ENCODE data around the gene ABCC5.
"Not testable (repeated sequence)": the region's sequence is repeated elsewhere in the genome, so short reads cannot be mapped to it uniquely, and the experiment has no call there.

Gene ABCC5

DNA sequence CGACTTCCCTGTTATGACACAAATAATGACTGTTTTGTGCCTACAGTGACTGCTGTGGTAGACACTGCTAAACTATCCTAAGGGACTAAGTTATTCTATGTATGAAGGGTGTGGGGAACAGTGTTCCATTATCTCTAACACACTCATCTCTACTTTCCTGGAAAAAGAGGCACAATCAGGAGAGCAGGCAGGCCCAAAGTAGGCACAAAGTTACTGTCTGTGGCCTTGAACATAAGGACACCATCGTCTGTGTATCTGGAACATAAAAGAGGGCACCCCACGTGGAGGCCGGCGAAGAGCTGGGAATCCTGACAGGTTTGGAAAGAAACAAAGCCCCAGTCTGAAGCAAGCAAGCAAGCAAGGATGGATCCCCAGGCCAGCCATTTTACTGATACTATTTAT, 1.5 kb downstream of the ABCC5 start:
- no peak for DNase-seq (ENCODE audit: low spot score)

DNA sequence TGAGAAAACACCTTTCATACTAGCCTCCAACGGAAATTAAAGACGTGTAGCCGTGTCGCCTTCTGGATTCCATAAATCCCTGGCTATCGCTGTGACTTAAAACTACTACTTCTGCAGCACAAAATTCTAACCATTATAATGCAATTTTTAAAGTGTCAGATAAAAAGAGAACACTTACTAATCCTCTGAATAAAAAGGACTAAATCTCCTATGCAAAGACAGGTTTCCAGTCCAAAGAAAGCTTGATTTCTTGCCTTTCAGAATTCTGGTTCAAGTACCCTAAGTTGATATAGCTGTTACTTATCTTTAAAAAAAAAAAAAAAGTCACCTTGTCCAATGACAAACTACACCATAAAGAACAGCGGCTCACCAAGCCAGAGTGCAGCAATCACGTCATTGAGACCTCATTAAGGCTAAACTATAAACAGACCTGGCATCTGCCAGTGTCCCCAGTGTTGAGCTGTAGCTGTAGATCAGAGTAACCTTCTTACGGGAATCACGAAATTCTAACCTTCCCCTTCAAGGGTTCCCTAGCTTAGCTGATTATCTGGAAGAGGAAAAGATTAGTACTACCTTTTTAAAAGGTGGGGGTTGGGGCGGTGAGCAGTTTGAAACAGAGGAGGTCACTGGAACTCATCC, 2.2 kb downstream of the ABCC5 start:
- DNase-seq (ENCODE audit: low spot score) = no peak

DNA sequence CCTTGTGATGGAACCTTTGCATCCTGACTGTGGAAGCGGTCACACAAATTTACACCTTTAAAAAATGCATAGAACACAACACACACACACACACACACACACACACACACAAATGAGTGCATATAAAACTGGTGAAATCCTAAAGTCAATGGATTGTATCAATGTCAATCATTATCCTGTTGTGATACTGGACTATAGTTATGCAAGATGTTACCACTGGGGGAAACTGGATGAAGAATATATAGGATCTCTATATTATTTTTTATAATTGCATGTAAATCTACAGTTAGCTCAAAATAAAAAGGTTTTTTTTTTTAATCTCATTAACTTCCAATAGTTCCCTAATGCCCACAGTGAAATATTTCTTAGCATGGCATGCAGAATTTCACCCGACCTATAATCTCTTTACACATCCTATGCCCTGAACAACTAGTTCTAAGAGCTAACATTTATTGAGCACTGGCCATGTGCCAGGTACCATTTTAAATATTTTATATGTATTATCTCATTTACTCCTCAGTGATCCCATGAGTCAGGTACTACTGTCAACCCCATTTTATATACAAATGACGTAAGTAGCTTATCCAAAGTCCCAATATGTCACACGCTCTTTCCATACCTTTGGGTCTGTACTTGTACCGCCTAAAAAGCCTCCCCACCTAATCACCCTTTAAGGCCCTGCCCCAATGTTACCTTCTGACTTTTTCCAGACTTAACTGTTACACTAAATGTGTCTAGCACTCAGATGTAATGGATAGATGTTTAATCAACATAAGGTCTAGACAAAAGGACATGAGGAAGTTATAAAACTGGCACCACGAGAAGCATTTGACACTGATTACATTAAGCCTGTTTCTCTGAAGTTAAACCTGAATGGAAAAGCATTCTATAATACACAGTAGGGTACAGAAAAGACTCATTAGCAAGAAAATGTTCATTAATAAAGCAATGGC, 5.5 kb downstream of the ABCC5 start:
- DNase-seq (ENCODE audit: low spot score) = no peak

DNA sequence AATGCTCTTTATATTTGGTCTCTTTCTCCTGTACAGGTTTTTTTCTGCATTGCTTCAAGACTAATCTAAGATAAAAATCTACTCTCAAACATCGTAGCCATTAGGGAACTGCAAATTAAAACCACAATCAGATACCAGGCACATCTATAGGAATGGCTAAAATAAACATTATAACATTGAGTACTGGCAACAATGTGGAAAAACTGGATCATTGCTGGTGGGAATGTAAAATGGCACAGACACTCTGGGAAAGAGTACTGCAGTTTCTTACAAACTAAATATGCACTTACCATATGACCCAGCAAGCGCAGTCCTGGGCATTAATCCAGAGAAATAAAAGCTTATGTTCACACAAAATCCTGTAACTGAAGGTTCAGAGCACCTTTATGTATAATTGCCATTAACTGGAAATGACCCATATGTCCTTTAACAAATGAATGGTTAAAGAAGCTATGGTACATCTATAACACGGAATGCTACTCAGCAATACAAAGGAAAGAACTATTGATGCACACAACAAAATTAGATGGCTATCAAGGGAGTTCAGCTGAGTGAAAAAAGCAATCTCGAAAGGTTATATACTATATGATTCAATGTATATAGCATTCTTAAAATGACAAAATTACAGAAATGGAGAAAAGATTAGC, 6.3 kb downstream of the ABCC5 start:
- DNase-seq (ENCODE audit: low spot score) = no peak

DNA sequence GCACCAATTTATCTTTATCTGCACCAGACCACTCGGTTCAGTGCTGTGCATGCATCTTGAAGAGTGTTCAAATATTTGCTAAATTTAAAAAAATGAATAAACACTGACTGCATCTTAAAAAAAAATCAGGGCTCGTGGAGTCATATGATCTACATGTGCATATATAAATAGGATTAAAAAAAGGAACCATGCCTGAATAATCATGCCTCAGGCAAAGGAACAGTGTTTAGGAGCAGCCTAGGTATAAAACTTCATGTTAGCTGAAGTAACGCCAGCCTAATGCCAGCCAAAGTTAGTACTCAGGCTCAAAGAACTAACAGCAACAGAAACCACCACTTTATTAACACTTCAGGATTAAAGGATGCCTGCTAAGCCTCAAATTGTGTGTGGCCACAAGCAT, 9.5 kb downstream of the ABCC5 start:
- no peak for DNase-seq (ENCODE audit: low spot score)

DNA sequence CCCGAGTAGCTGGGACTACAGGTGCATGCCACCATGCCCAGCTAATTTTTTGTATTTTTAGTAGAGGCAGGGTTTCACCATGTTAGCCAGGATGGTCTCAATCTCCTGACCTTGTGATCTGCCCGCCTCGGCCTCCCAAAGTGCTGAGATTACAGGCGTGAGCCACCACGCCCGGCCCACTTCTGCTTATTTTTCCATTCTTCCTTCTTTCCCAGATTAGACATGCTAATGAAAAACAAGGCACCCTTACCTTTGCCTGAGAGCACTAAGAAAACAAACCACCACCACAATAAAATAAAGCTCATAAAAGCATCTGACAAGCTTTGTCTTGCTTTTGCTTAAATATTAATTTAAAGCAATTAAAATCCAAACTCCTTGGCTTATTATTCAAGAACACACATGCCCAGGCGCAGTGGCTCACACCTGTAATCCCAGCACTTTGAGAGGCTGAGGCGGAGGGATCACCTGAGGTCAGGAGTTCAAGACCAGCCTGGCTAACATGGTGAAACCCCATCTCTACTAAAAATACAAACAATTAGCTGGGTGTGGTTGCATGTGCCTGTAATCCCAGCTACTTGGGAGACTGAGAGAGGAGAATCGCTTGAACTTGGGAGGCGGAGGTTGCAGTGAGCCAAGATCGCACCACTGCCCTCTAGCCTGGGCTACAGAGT, 10.4 kb downstream of the ABCC5 start:
- not testable (repeated sequence) for DNase-seq (ENCODE audit: low spot score)

DNA sequence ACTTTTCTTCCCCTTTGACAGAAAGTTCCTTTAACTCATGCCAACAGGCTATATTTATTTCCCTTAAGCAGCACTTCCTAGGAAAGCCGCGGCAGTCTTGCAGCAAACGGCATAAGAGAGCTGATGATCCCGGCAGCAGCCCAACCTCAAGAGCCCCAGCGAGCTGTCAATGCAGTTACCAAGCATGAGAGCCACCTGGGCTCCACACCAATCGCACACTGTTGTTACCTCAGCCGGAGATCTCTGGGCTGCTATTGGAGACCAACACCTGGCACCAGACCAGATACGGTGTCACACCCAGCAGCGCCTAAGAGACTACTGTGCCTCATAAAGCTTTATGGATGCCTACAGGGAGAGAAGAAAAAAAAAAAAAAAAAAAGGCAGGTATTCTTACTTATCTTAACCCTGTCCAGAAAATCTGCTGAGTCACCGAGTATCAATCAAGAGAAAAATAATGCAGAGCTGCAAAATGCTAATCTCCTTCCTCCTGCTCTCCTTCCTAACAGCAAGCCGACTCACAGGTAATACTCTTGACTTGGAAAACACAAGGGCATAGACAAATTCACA, 11.7 kb downstream of the ABCC5 start:
- no peak for DNase-seq (ENCODE audit: low spot score)

DNA sequence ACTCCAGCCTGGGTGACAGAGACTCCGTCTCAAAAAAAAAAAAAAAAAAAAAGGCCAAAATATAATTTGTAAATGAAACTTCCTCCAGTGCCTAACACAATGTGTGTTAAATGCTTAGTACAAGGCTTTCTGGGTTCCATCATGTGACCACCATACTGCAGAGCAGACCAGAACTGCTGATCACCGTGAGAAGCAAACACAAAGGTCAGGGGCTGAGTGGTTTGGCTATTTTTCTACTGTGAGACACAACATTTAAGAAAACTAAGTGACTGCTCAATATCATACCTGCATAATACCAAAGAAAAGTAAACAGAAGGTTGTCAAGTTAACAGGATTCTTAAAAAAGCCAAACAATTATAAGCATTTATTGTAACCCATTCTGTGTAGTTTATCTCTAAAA, 13.2 kb downstream of the ABCC5 start:
- no peak for DNase-seq (ENCODE audit: low spot score)

DNA sequence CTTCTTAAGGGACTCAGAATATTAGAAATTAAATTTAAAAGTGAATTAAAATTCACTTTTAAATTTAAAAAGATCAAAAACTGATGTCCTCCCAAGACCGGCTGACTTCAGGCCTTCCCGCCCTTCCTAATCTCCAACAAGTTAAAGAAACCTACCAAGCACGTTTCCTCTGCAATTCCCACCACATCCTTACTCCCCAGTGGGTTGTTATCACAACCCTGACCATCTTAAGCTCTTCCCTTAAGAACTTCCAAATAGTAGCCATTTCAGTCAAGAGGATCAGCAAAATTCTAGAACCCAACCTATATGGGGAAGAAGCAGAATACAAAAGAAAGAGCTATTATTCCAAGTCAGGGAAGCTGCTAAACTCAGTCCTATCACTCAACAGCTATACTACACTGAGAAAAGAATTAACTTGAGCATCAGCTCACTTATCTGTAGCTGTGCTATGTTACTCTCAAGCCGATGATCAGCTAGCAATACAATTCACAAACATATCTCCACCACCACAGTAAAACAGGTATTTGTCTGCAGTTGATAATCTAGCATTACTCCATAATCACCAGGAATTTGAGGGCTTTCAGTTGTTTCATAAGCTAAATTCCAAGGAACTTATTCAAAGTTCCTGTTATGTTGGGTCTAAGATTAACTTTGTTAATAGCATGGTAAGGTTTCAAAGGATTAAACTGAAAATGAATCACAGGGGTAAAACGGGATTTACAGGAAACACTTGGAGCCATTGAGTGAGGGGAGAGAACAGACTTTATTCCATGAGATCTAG, 14.3 kb downstream of the ABCC5 start:
- DNase-seq (ENCODE audit: low spot score) = no peak

DNA sequence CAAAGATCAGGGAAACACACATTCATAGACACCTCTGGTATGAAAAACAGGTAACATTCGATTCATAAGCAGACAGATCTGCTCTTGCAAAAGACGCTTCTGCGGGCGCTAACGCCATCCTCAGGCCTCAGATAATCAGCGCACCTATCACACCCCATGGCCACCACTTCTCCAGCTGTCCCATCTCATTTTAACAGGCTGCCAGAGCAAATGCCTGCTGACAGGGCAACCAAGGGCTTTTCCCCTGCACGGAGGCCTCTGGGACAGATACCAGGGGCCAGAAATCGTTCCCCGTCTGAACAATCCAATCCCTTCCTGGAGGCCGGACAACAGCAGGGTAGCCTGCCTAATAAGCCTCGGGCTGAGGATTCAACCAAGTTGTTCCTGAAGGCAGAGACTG, 15.2 kb downstream of the ABCC5 start:
- DNase-seq (ENCODE audit: low spot score) = no peak

DNA sequence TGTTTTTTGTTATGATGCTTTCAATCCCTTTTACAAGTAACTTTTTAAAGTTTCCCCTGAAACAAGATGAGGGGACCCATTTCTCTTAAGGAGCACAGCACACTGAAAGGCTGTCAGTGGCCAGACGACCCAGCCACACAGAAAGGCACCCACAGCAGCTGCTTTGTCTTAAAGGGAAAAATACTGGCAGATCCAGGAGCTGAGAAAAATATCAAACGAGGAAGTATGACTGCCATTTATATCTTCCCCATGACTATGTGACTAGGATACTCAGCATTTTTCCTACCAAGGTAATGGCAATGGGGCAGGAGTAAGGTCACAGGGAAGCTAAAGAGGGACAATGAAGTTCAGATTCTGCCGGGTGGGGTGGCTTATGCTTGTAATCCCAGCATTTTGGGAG, 15.9 kb downstream of the ABCC5 start:
- DNase-seq (ENCODE audit: low spot score) = no peak

DNA sequence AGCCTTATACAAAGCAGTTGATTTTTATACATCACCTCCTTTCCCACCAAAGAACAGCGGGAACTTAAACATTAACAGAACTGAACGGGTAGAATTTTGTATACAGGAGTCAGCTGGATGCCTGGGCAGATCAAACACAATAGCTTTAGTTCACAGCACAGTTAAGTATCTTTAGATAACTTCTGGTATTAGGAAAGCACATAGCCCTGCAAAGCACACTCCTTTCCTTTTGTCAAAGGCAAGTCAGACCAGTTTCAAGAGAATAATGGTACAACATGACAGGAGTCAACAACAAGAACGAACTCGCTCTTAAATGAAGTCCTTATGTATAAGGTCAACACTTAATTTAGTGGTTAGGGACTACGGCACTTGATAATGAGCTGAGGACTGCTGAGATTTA, 26.3 kb downstream of the ABCC5 start:
- no peak for DNase-seq (ENCODE audit: low spot score)

DNA sequence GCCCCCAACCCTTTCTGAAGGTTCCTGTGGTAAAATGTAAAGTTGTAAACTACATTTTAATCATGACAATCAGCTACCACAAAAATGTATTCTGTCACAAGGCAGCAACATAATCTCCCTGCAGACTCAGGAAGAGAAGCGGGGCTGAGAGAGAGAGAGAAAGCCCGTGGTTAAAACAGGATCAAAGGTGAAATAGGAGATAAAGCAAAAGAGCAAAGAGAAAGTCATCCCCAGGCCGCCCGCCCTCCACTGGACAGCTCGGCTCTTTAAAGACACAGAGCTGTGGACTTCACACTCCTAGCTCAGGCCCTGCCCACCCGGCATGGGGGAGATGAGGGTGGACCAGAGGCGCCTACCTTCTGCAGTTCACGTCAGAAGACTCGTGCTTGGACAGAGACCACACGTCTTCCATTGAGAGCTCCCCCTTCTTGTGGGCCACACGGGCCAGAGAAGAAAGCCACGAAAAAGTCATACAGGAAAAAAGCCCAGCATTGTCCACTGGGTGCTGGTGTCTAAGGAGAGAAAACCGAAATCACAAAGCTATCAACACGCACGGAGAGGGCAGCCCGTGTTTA, 29.4 kb downstream of the ABCC5 start:
- no peak for DNase-seq (ENCODE audit: low spot score)

DNA sequence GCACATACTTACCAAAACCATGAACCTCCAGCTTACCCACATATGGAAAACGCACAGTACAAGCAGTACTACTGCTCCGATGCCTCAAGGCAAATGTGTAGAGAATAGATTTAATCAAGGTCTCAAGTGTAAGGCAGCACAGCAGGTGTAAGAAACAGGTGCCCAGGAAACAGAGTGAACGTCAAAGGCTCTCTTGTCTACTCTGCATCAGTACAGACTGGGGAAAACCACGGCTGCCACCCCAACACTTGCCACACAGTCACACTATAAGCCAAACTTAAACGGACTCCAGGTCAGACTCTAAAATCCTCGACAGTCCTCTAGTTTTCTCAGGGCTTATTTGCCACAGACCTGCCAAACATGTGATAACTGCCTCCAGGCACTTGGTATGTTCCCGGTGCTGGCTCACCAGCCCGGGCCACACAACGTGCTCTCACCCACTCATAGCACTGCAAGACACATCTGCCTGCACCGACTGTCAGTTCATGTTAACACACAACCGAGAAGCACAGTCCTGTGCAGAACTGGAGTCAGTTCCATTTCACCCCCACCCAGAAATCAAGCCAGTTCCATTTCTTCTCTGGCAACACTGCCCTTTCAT, 30.6 kb downstream of the ABCC5 start:
- DNase-seq (ENCODE audit: low spot score) = no peak

DNA sequence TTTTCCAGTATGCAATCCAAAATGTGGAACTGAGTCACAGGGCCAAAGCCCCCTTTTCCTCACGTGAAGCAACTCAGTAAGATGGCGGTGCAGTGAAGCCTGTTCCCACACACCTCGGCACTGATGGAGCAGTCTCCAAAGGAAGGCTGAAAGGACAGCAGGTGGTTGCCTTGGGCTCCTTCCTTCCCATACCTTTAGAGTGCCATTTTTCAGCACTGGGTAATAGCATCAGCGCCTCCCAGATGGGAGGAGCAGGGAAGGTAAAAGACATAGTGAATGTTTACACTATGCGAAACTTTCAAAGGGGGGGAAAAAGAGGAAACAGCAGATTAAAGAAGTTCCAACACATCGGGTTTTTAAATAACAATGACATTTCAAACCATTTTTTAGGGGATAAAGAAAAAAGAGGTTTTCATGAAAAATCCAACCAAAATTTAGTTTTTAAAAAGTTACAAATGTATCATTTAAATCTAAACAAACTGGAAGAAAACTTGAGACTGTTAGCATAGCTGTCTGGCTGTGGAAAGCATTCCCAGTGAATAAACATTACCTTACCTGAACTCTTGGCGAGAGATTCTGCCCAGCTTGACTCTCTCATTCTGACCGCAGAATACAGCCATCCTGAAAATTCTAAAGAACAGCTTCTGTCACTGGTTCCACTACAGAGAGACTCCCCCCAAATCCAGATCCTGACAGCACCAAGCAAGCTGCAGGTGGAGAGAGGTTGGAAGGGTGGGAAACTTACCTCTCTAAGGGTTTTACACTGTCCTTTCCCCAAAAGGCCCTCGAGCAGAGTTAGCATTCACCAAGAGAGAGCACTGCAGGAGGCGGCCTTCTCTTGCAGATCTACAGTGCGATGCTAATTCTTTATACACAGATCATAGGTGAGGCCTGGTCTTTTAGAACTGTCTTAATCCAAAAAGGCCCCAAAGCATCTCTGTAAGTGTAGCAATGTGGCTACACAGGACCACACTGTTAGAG, 32.6 kb downstream of the ABCC5 start:
- no peak for DNase-seq (ENCODE audit: low spot score)

DNA sequence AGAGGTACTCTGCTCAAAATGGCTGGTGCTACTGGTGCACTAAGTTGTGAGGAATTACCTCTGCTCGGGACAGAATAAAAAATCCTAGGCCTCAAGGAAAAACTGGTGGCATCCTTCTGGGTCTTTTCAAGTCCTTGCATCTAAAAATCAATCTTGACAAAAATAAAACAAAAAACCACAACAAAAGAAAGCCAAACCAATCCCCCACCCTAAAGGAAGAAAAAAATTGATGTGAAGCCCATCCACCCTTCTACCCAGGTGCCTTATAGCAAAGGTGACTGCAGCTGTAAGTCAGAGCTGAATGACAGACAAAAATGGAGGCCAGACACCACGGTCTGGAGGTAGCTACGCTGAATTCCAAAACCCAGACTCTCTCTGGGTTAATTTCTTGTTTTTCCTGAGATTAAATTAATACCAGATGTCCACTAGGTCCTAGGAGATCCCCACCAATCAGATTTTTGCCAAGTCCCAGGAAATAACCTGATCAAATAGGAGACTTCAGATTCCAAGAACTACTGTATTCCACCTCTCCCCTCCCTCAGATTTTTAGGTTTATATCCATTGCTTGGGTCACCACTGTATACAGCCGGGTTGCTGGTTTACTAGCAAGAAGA, 33.5 kb downstream of the ABCC5 start:
- DNase-seq (ENCODE audit: low spot score) = no peak

DNA sequence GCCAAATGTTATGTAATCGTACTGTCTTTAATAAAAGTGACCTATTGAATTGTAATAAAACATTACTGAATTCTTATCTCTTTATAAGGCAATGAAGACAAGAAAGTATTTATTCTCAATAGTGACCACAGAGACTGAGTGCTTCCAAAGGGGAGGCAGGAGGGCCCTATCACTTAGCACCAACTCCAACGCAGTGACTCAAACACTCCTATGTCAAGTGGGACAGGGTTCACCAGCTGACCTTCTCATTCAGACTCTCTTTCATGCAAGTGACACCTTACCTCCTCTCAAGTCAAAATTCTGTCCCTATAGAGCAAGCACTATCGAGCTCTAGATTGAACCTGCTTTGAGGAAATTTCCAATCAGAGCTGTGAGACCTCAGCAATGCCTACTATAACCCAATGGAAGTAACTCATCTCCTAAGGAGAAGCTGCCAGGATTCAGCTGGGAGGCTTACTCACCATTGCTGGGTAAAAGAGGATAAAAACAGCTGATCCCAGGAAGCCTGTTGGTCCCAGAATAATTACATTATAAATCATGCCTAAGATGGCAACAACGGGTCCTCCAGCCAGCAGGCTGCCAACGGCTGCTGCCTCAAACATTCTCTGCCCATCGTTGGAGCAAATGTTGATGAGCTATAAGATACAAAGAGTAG, 35.6 kb downstream of the ABCC5 start:
- no peak for DNase-seq (ENCODE audit: low spot score)

DNA sequence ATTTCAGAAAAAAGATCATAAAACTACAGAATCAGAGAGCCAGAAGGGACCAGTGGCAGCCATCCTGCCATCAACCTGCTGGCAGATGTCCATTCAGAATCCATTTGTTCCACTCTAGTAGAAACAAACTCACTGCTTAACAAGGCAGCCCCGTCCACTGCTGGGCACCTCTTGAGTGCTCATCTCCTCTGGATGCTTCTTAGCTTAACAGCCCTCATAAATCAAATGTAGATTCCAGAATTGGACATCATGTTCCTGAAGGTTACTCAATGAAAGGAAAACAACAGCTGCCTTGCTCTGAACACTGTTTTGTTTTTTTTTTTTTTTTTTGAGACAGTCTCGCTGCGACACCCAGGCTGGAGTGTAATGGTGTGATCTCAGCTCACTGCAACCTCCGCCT, 37.3 kb downstream of the ABCC5 start:
- DNase-seq (ENCODE audit: low spot score) = no peak
